Right atrium auricular region (tissue), 2 donors: Measurements from ENCODE around the gene COL23A1. TPM values are rescaled to one million over a fixed set of nuclear protein-coding genes. Genes with fewer than 3 reads are reported as not detected.

ENCODE experiments used
- DNase-seq: peaks from one replicate; pipeline ENCODE4 v3.0.0-alpha.2; 2019; ENCODE audit warnings: low spot score
- H3K27ac ChIP-seq, 2 donors: fragments of 200-600 bp; sonication (generic); 1 replicate in 1 of 2; 2 replicates in 1 of 2; pipeline ENCODE4 v1.5.1; 2016 to 2019
- H3K27me3 ChIP-seq, 2 donors: fragments of 200-600 bp; sonication (generic); one replicate each; pipeline versions ENCODE4 v1.5.1 to v1.6.0; 2017 to 2019
- H3K36me3 ChIP-seq: fragments of 200-600 bp; sonication (generic); one replicate; pipeline ENCODE4 v1.5.1; 2016
- H3K4me1 ChIP-seq, 2 donors: fragments of 200-600 bp; sonication (generic); one replicate each; pipeline versions ENCODE4 v1.5.1 to v1.6.0; 2017 to 2019
- H3K4me3 ChIP-seq, 2 donors: fragments of 200-600 bp; sonication (generic); 1 replicate in 1 of 2; 2 replicates in 1 of 2; pipeline ENCODE4 v1.5.1; 2017 to 2019; ENCODE audit warnings: mild to moderate bottlenecking in 1 of 2, moderate library complexity in 1 of 2
- H3K9me3 ChIP-seq, 2 donors: fragments of 200-600 bp; sonication (generic); one replicate each; pipeline ENCODE4 v1.5.1; 2019
- total RNA-seq, 2 donors: library from RNA; depleted of rRNA; stranded (reverse); fragments of >200 nt; gene quantifications; one replicate each; pipeline ENCODE4 v1.1.0, GENCODE V29; 2016
- TF ChIP-seq, protein P1 (sequence below), 2 donors: fragments of 200-600 bp; sonication (generic); IDR thresholded peaks; one replicate each; pipeline ENCODE4 v1.5.1; 2019; ENCODE audit warnings: antibody characterized with exemption in 2 of 2

COL23A1 gene
- total RNA-seq, 2 donors from 2014 or later = 5.7 to 6.8 TPM

DNA sequence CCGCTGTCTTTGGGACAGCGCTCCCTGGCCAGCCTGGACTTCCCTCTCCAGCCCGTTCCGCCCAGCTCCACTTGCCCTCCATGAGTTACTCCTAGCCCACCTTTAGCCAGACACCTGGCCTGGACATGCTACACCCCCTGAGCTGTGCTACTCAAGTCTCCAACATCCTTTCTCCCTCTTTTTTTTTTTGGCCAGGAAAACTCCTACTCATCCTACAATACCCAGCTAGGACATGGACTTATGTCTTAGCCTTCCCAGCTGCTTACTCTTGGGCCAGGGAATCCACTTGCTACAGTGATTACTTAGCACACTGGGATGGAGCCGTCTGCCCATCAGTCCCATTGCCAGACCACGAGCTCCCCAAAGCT is 264.9 kb downstream of the COL23A1 start:
- H3K4me3 ChIP-seq = no peak overlapping the region
- peaks cover 0 to 3% of the 10 kb centered on the region in 2 donors for H3K4me1 ChIP-seq
- DNase-seq = no peak
- no peaks in the 10 kb centered on the region for H3K27me3 ChIP-seq
- H3K36me3 ChIP-seq = no peaks in the 10 kb centered on the region
- H3K9me3 ChIP-seq = no peaks in the 10 kb centered on the region
- TF ChIP-seq, protein P1, sequence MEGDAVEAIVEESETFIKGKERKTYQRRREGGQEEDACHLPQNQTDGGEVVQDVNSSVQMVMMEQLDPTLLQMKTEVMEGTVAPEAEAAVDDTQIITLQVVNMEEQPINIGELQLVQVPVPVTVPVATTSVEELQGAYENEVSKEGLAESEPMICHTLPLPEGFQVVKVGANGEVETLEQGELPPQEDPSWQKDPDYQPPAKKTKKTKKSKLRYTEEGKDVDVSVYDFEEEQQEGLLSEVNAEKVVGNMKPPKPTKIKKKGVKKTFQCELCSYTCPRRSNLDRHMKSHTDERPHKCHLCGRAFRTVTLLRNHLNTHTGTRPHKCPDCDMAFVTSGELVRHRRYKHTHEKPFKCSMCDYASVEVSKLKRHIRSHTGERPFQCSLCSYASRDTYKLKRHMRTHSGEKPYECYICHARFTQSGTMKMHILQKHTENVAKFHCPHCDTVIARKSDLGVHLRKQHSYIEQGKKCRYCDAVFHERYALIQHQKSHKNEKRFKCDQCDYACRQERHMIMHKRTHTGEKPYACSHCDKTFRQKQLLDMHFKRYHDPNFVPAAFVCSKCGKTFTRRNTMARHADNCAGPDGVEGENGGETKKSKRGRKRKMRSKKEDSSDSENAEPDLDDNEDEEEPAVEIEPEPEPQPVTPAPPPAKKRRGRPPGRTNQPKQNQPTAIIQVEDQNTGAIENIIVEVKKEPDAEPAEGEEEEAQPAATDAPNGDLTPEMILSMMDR (IDR thresholded peaks at IDR 0.05) = no peak
- H3K27ac ChIP-seq = no peak overlapping the region

DNA sequence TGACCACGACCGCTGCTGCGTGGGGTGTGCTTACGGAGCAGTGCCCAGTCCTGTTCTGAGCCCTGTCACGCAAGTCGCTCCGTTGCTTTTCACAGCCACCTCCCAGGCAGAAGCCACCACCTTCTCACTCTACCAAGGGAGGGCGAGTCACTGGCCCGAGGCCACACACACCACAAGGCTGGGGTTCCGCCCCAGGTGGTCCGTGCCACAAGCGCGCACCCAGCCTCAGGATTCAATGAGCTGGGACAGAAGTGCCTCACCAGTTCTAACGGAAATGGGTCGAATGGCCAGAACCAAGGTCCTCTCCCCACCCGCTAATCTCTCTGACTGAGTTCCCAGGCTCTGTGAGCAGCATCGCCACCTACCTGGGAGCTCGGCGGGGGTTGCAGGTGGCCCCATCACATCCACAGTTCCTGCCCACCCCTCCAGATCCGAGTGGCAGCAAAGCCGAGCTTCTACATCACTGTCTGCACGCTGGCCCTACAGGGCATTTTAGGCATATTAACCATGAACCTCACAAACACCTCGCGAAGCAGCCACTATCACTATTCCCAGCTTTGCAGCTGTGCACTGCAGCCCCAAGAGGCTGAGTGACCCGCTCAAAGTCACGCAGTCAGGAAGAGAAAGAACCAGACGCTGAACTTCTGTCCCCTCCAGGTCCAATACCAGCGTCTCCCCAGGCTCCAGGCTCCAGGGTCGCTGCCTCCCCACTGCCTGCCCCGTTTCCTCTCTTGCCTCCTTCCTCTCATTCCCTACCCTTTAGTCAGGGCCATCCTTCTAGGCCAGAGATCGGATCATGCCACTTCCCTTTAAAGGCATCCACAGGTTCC is 265.5 kb downstream of the COL23A1 start:
- no peak for DNase-seq

DNA sequence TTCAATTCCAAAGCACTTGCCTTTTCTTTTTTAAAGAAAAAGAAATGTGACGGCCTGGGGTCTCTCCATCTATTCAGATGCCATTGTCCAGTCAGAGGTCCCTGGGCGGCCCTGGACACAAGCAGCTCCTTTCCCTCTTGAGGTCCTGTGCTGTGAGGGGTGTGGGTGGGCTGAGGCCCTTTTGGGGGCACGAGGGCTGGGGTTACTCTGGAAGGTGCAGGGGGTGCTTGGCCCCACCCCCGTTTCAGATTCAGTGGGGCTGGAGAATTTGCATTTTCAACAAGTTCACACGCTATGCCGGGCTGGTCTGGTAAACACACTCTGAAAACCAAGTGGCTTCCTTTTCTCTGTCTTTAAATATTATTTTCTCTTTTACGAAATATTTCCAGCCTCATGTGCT is 266.2 kb downstream of the COL23A1 start:
- TF ChIP-seq, protein P1 (IDR thresholded peaks at IDR 0.05) = no peak
- Histone ChIP-seq H3K27ac (no peak overlapping the region), H3K27me3 (no peaks in the 10 kb centered on the region), H3K9me3 (no peaks in the 10 kb centered on the region), H3K4me1 (no peaks in the 10 kb centered on the region), H3K4me3 (no peak overlapping the region), H3K36me3 (no peaks in the 10 kb centered on the region)
- DNase-seq = no peak

More for the DNA sequence above, 265.5 kb downstream of the COL23A1 start:
- Histone ChIP-seq H3K9me3 (no peaks in the 10 kb centered on the region), H3K27me3 (no peaks in the 10 kb centered on the region), H3K27ac (no peak overlapping the region), H3K4me1 (no peaks in the 10 kb centered on the region), H3K4me3 (no peak overlapping the region), H3K36me3 (no peaks in the 10 kb centered on the region)
- TF ChIP-seq, protein P1 (IDR thresholded peaks at IDR 0.05) = no peak

DNA sequence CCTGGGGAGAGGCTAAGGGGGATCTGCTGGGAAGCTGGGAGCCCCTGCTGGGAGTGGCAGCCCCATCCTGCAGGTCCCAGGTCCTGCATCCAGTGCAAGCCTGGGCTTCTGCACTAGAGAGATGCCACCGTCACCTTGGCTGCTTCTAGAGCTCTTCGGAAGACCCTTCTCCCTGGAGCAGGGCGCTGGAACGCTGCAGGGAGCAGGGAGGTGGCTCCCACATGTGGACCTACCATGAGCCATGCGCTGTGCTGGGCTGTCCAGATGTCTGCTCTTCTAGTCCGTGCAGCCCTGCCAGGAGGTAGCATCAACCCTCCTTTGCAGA is 266.7 kb downstream of the COL23A1 start:
- no peaks in the 10 kb centered on the region for H3K9me3 ChIP-seq
- no peak overlapping the region for H3K27ac ChIP-seq
- no peak for DNase-seq
- no peaks in the 10 kb centered on the region for H3K4me1 ChIP-seq
- TF ChIP-seq, protein P1 (IDR thresholded peaks at IDR 0.05) = no peak
- H3K36me3 ChIP-seq = no peaks in the 10 kb centered on the region
- H3K27me3 ChIP-seq = no peaks in the 10 kb centered on the region
- no peak overlapping the region for H3K4me3 ChIP-seq

DNA sequence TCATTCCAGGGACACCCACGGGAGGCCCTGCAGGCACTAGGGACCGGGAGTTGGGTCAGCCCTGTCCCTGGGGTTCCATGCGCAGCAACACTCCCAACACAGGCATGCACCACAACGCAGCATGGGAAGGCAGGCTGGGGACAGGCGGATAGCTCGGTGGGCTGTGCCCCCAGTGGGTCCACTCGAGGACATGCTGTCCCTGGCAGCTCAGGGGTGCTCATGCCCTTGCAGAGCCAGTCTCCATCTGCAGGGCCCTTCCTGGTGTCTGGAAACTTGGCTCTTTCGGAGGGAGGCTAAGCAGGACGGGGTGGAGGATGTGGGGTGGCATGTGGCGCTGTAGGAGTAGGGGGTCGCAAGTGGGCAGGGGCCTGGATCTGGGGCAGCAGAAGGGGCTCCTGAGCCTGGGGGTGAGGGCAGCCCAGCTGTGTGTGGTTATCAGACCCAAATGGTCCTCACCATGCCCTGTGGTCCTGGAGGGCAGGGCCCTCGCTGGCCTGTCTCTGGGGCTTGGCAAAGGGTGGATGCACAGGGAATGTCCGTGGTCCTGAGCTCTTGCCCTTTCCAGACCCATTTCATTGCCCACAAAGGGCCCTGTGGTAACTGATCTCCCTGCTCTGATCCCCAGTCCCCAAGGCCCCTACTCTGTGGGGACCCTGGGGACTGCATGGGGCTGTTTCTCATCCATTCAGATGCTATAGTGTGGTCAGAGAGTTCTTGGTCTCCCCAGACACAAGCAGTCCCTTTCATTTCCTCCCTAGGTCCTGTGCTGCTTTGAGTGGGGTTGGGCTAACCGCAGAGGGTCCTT is 267.3 kb downstream of the COL23A1 start:
- Histone ChIP-seq H3K9me3 (no peaks in the 10 kb centered on the region), H3K36me3 (no peaks in the 10 kb centered on the region), H3K4me3 (no peak overlapping the region), H3K4me1 (no peaks in the 10 kb centered on the region), H3K27me3 (no peaks in the 10 kb centered on the region), H3K27ac (no peak overlapping the region)
- TF ChIP-seq, protein P1 (IDR thresholded peaks at IDR 0.05) = no peak
- no peak for DNase-seq
